ENCODE measurements around the gene SRP54.

The SRP54 gene

GRCh38 chr14:35078082-35078481, 95.3 kb downstream of the SRP54 start:
- no peak for TF ChIP-seq CTCF (IDR thresholded peaks at IDR 0.05; ENCODE audit: low read depth, low read length)
- H3K4me3 ChIP-seq (replicated peaks in 1 of 2; ENCODE audit: low read depth in 2 of 2, low read length in 2 of 2): no peak overlapping the region
- DNase-seq (ENCODE audit: low read depth in 2 of 2): no peak

Measured in cardiac fibroblast (primary cell).